ENCODE results near the gene ADAP1.

Gene ADAP1

DNA sequence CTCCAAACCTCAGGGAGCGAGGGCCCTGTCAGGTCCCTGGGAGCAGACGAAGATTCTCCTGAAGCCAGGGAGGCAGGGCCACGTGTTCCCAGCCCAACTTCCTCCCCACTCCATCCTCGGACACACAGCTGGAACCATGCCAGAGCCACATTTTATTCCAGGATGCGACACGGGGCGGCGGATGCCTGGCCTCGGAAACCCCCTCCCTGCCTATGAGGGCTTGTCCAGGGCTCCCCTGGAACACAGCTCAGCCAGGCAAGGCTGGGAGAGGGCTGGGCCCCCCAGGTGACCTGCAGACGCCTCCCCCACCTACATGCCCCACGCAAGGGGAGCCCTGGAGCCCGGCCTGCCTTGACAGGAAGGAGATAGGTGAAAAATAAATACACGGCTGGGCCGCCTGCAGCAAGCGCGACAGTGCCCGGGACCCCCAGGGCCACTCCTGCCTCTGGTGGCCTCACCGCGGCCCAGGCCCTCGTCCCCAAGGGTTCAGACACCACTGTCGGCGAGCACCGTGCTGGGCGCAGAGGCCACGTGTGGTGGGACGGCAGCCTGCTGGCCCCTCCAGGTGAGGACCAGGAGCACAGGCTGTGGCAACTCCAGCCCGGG is 56.6 kb downstream of the ADAP1 start:
- no peak overlapping the region for H3K4me3 ChIP-seq (ENCODE audit: low read length)
- peaks cover 9% of the 10 kb centered on the region for H3K36me3 ChIP-seq (ENCODE audit: control insufficient read depth, insufficient read depth, low read length)

DNA sequence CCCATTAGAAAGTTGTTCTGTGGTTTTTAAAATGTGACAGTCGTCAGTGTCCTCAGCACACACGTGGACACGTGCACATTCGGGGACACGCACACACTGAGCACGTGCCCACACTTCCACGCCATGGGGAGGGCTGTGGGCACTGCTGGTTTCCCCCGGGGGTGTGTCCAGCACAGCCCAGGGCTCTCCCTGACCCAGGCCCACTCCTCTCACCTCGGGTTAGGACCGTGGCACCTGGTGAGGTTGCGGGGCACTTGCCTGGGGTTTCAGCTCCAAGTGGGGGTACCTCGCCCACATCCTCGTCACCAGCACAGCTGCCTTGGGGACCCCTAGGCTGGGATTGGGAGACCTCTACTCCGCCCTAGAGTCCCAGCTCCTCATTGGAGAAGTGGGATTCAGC is 57.4 kb downstream of the ADAP1 start:
- H3K4me1 ChIP-seq (ENCODE audit: control insufficient read depth, insufficient read depth, low read length): peaks cover 33% of the 10 kb centered on the region
- no peaks in the 10 kb centered on the region for H3K9me3 ChIP-seq (ENCODE audit: control insufficient read depth, low read length)
- H3K27me3 ChIP-seq (ENCODE audit: control insufficient read depth, insufficient read depth, low read length): no peaks in the 10 kb centered on the region
- no peak overlapping the region for H3K4me3 ChIP-seq (ENCODE audit: low read length)
- no peak overlapping the region for H3K9ac ChIP-seq (ENCODE audit: low read length)
- H3K36me3 ChIP-seq (ENCODE audit: control insufficient read depth, insufficient read depth, low read length): peaks cover 17% of the 10 kb centered on the region

More for the DNA sequence above, 56.6 kb downstream of the ADAP1 start:
- H3K9ac ChIP-seq (ENCODE audit: low read length): no peak overlapping the region
- H3K9me3 ChIP-seq (ENCODE audit: control insufficient read depth, low read length): no peaks in the 10 kb centered on the region
- peaks cover 25% of the 10 kb centered on the region for H3K4me1 ChIP-seq (ENCODE audit: control insufficient read depth, insufficient read depth, low read length)
- H3K27me3 ChIP-seq (ENCODE audit: control insufficient read depth, insufficient read depth, low read length): no peaks in the 10 kb centered on the region

DNA sequence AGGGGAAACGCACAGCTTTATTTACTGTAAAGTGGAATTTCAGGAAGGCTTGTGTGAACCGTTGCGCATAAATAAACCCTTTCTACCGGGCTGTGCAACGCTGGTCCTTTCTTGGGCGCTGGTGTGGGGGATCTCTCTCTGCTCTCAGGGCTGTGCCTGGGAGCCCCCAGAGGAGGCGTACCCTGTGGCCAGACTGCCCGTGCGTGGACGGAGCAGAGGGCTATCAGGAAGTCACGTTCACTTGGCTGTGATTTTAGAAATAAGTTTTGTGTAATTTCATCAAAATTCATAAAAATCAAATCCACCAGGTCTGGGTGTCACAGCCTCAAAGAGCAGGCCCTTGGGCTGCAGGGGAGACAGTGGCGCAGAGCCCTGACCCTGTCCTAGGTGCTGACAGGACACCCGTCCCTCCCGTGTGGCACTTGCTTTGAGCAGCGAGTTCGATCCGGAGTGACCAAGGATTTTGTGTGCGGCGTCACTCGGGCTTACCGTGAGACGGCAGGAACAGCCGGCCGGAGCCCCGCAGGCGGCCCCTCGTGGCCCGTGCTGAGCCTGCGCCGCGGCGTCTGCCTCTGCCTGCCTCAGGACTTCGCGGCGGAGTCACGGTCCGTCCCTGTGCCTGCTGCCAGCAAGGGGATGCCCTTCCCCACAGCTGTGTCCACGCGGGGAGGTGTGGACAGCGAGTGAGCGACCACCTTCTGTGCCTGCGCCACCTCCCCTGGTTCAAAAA is 58.0 kb downstream of the ADAP1 start:
- Histone ChIP-seq H3K36me3 (ENCODE audit: control insufficient read depth, insufficient read depth, low read length) (peaks cover 20% of the 10 kb centered on the region), H3K9ac (ENCODE audit: low read length) (no peak overlapping the region), H3K9me3 (ENCODE audit: control insufficient read depth, low read length) (no peaks in the 10 kb centered on the region), H3K4me3 (ENCODE audit: low read length) (no peak overlapping the region), H3K4me1 (ENCODE audit: control insufficient read depth, insufficient read depth, low read length) (peaks cover 32% of the 10 kb centered on the region), H3K27me3 (ENCODE audit: control insufficient read depth, insufficient read depth, low read length) (no peaks in the 10 kb centered on the region)

DNA sequence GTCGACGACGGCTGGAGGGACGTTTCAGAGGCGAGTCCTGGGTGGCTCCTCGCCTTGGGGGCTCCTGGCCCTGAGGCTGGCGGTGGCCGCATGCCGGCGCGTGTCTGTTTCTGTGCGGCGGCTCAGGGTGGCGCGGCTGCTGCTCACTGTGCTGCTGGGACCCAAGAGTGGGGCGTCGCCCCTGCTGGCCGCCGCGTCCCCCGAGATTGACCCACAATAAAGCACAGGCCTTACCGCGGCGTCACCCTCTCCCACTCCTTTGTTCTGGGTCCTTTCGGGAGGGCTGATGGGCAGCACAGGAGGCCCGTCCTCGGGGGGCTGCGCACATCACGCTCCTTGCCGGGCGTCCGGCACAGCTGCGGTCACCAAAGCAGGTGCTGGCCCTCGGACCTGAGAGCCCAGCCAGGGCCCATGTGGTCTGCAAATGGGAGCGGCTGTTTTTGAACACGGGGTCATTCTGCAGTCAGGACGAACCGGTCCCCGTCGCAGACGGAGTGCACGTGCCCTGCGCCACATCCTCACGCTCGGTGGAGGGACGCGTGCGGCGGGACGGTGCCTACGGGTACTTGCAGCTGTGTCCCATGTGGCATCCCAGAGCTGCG is 58.9 kb downstream of the ADAP1 start:
- Histone ChIP-seq H3K4me3 (ENCODE audit: low read length) (no peak overlapping the region), H3K27me3 (ENCODE audit: control insufficient read depth, insufficient read depth, low read length) (no peaks in the 10 kb centered on the region), H3K36me3 (ENCODE audit: control insufficient read depth, insufficient read depth, low read length) (peaks cover 20% of the 10 kb centered on the region), H3K9me3 (ENCODE audit: control insufficient read depth, low read length) (no peaks in the 10 kb centered on the region), H3K4me1 (ENCODE audit: control insufficient read depth, insufficient read depth, low read length) (peaks cover 24% of the 10 kb centered on the region), H3K9ac (ENCODE audit: low read length) (no peak overlapping the region)

DNA sequence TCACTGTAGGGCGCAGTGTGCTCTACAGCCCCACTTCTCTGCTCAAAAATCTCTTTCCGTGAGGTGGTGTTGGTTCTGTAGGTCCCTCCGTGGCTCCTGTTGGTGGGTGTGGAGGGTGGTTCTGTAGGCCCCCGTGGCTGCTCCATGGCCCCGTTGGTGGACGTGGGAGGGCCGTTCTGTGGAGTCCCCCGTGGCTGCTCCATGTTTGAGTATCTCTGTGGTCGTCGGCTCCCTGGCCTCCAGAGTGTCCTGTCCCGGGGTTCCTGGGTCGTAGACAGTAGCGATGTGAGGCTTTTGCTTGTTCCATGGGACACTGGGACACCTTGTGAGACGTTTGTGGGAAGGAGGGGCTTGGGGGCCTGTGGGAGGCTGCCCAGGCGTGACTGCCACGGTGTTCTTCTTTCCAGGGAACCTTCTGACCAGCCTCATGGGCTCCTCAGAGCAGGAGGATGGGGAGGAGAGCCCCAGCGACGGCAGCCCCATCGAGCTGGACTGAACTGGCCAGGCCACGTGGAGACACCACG is 59.5 kb downstream of the ADAP1 start:
- H3K4me3 ChIP-seq (ENCODE audit: low read length): no peak overlapping the region
- no peak overlapping the region for H3K9ac ChIP-seq (ENCODE audit: low read length)
- peaks cover 20% of the 10 kb centered on the region for H3K36me3 ChIP-seq (ENCODE audit: control insufficient read depth, insufficient read depth, low read length)
- H3K9me3 ChIP-seq (ENCODE audit: control insufficient read depth, low read length): no peaks in the 10 kb centered on the region
- no peaks in the 10 kb centered on the region for H3K27me3 ChIP-seq (ENCODE audit: control insufficient read depth, insufficient read depth, low read length)
- peaks cover 24% of the 10 kb centered on the region for H3K4me1 ChIP-seq (ENCODE audit: control insufficient read depth, insufficient read depth, low read length)

DNA sequence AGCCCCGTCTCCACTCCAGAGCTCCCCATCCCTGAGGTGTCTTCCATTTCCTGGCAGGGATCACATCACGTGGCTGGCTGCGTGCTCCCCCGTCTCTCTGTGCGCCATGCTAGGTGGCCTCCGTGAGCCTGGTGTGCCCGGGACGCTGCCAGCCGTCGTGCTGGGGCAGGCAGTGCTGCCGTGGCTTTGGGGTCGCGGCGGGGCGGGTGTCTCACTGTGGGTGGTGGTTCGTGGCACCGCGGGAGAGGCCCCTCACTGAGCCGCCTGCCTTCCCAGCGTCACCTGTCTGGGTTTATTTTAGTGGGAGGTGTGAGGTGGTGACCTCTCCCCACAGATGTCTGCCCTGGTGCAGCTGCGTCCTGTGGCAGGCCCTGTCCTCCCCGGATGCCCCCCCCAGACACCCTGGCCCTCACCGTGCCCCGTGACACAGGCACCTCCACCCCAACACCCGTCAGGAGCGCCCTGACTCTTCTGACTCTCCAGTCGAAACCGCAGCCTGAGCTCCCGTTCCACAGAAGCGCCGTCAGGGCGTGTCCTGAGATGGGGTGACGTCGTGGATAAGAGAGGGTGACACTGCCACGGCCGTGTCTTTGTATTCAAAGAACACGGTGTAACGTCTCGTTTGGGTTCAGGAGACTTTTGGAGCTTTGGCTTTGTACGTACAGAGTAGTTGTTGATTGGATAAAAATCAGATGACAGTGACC is 60.2 kb downstream of the ADAP1 start:
- Histone ChIP-seq H3K27me3 (ENCODE audit: control insufficient read depth, insufficient read depth, low read length) (no peaks in the 10 kb centered on the region), H3K36me3 (ENCODE audit: control insufficient read depth, insufficient read depth, low read length) (peaks cover 20% of the 10 kb centered on the region), H3K9me3 (ENCODE audit: control insufficient read depth, low read length) (no peaks in the 10 kb centered on the region), H3K4me1 (ENCODE audit: control insufficient read depth, insufficient read depth, low read length) (peaks cover 21% of the 10 kb centered on the region), H3K4me3 (ENCODE audit: low read length) (no peak overlapping the region), H3K9ac (ENCODE audit: low read length) (no peak overlapping the region)

DNA sequence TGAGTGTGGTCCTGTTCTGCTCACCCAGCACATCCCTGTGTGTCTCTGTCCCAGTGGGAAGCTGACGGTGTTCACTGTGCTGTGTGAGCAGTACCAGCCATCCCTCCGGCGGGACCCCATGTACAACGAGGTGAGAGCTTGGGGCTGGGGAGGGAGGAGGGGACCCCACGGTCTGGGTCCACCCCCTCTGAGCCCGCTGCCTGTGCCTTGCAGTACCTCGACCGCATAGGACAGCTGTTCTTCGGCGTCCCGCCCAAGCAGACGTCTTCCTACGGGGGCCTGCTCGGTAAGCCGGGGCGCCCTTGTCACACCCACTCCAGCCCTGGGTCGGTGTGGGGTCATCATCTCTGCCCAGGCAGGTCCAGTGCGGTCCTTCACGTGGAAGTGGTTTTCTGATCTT is 60.8 kb downstream of the ADAP1 start:
- Histone ChIP-seq H3K9ac (ENCODE audit: low read length) (no peak overlapping the region), H3K4me3 (ENCODE audit: low read length) (no peak overlapping the region), H3K27me3 (ENCODE audit: control insufficient read depth, insufficient read depth, low read length) (no peaks in the 10 kb centered on the region), H3K36me3 (ENCODE audit: control insufficient read depth, insufficient read depth, low read length) (peaks cover 23% of the 10 kb centered on the region), H3K9me3 (ENCODE audit: control insufficient read depth, low read length) (no peaks in the 10 kb centered on the region), H3K4me1 (ENCODE audit: control insufficient read depth, insufficient read depth, low read length) (peaks cover 19% of the 10 kb centered on the region)

DNA sequence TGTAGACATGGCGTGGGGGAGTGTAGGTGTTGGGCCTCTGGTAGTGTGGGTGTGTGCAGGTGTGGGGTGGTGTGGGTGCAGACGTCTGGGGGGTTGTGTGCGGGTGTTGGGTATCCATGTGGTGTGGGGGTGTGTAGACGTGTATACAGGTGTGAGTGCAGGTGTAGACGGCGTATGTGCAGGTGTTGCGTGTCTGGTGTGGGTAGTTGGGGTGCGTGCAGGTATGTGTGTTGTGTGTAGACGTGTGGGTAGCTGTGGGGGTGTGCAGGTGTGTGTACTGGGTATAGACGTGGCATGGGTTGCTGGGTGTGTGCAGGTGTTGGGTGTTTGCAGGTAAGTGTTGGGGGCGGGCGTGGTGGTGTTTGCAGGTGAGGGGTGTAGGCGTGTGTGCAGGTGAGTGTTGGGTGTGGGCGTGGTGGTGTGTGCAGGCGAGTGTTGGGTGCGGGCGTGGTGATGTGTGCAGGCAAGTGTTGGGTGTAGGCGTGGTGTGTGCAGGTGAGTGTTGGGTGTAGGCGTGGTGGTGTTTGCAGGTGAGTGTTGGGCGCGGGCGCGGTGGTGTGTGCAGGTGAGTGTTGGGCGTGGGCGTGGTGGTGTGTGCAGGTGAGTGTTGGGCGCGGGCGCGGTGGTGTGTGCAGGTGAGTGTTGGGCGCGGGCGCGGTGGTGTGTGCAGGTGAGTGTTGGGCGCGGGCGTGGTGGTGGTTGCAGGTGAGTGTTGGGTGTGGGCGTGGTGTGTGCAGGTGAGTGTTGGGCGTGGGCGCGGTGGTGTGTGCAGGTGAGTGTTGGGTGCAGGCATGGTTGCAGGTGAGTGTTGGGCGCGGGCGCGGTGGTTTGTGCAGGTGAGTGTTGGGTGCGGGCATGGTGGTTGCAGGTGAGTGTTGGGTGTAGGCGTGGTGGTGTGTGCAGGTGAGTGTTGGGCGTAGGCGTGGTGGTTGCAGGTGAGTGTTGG is 61.6 kb downstream of the ADAP1 start:
- H3K27me3 ChIP-seq (ENCODE audit: control insufficient read depth, insufficient read depth, low read length): no peaks in the 10 kb centered on the region
- peaks cover 15% of the 10 kb centered on the region for H3K4me1 ChIP-seq (ENCODE audit: control insufficient read depth, insufficient read depth, low read length)
- H3K9ac ChIP-seq (ENCODE audit: low read length): no peak overlapping the region
- no peaks in the 10 kb centered on the region for H3K9me3 ChIP-seq (ENCODE audit: control insufficient read depth, low read length)
- no peak overlapping the region for H3K4me3 ChIP-seq (ENCODE audit: low read length)
- H3K36me3 ChIP-seq (ENCODE audit: control insufficient read depth, insufficient read depth, low read length): peaks cover 30% of the 10 kb centered on the region

DNA sequence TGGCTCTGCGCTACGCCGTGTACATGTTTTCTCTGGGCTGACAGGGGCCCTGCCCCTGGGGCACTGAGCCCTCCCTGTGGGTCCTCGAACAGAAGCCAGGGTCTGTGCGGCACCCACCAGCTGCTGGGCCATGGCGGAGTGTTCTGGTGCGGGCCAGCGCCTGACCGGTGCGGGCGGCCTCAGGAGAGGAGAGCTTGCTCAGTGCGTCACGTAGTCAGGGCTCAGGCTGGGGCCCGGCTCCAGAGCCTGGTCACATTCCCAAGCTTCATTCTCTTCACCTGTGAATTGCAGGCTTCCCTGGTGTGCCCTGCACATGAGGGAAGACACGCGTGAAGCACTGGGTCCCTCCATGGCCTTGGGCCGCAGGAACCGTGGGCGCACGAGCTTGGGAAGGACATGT is 62.7 kb downstream of the ADAP1 start:
- H3K9me3 ChIP-seq (ENCODE audit: control insufficient read depth, low read length): no peaks in the 10 kb centered on the region
- H3K9ac ChIP-seq (ENCODE audit: low read length): no peak overlapping the region
- peaks cover 15% of the 10 kb centered on the region for H3K4me1 ChIP-seq (ENCODE audit: control insufficient read depth, insufficient read depth, low read length)
- no peak overlapping the region for H3K4me3 ChIP-seq (ENCODE audit: low read length)
- peaks cover 33% of the 10 kb centered on the region for H3K36me3 ChIP-seq (ENCODE audit: control insufficient read depth, insufficient read depth, low read length)
- H3K27me3 ChIP-seq (ENCODE audit: control insufficient read depth, insufficient read depth, low read length): no peaks in the 10 kb centered on the region

DNA sequence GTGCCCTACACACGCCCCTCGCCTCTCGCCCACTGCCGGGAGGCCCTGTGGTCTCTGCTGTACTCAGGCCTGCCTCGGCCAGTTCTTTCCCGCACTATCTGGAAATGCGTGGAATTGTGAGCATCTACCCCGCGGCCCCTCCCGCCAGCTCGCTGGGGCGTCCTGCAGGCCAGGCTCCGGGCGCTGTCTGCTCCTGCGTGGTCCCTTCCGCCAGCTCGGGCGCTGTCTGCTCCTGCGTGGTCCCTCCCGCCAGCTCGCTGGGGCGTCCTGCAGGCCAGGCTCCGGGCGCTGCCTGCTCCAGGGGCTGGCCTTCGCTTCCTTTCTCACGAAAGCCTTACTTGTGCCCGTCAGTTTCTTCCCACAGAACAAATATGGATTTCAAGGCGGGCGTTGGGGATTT is 63.2 kb downstream of the ADAP1 start:
- H3K36me3 ChIP-seq (ENCODE audit: control insufficient read depth, insufficient read depth, low read length): peaks cover 33% of the 10 kb centered on the region
- H3K27me3 ChIP-seq (ENCODE audit: control insufficient read depth, insufficient read depth, low read length): no peaks in the 10 kb centered on the region
- H3K9me3 ChIP-seq (ENCODE audit: control insufficient read depth, low read length): no peaks in the 10 kb centered on the region
- H3K9ac ChIP-seq (ENCODE audit: low read length): no peak overlapping the region
- no peak overlapping the region for H3K4me3 ChIP-seq (ENCODE audit: low read length)
- H3K4me1 ChIP-seq (ENCODE audit: control insufficient read depth, insufficient read depth, low read length): peaks cover 15% of the 10 kb centered on the region

DNA sequence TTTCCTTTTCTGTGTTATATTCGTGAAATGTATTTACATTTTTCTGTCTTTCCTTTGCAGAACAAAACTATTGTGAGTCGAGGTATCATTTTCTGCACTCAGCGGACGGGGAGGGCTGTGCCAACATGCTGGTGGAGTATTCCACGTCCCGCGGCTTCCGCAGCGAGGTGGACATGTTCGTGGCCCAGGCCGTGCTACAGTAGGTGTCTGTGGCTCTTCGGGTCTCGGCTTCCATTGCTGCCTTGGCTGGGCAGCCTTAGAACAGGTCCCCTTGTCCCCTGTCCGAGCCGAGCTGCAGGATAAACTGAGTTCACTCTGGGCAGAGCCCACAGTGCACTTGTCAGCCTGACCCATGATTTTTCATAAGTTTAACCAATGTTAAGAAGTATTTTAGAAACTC is 63.6 kb downstream of the ADAP1 start:
- peaks cover 15% of the 10 kb centered on the region for H3K4me1 ChIP-seq (ENCODE audit: control insufficient read depth, insufficient read depth, low read length)
- no peak overlapping the region for H3K4me3 ChIP-seq (ENCODE audit: low read length)
- H3K9me3 ChIP-seq (ENCODE audit: control insufficient read depth, low read length): no peaks in the 10 kb centered on the region
- H3K36me3 ChIP-seq (ENCODE audit: control insufficient read depth, insufficient read depth, low read length): peaks cover 31% of the 10 kb centered on the region
- H3K27me3 ChIP-seq (ENCODE audit: control insufficient read depth, insufficient read depth, low read length): no peaks in the 10 kb centered on the region
- H3K9ac ChIP-seq (ENCODE audit: low read length): no peak overlapping the region
